Lower leg skin (tissue), 3 donors: ENCODE data around the gene TTC7B.

ENCODE experiments used
- CTCF ChIP-seq, 3 donors: fragments of 450-650 bp; IDR thresholded peaks; one replicate each; pipeline ENCODE4 v1.5.1; 2016; ENCODE audit warnings: antibody characterized with exemption in 3 of 3, mild to moderate bottlenecking in 3 of 3, moderate library complexity in 2 of 3
- POLR2A ChIP-seq, 2 donors: fragments of 450-650 bp; IDR thresholded peaks; one replicate each; pipeline ENCODE4 v1.6.1; 2016 to 2017; ENCODE audit warnings: antibody characterized with exemption in 2 of 2, mild to moderate bottlenecking in 1 of 2, moderate library complexity in 1 of 2

GRCh38 chr14:90534091-90534837 lies 282.0 kb downstream of the TTC7B start:
- TF ChIP-seq CTCF (IDR thresholded peaks at IDR 0.05) (no peak), POLR2A (IDR thresholded peaks at IDR 0.05) (no peak)
